ENCODE data around the gene SLC7A6OS.

SLC7A6OS gene

GRCh38 chr16:68310774-68311511 is at the start of gene SLC7A6OS, which contains the start of gene PRMT7:
SLC7A6OS (minus strand) TSS chr16:68310946; CDS start chr16:68310926, 20 bp downstream.
PRMT7 (plus strand) TSS chr16:68311019; CDS start chr16:68315980, 4,961 bp downstream.
- DNase-seq (ENCODE audit: low read depth), result peak; percentile 84

DNA sequence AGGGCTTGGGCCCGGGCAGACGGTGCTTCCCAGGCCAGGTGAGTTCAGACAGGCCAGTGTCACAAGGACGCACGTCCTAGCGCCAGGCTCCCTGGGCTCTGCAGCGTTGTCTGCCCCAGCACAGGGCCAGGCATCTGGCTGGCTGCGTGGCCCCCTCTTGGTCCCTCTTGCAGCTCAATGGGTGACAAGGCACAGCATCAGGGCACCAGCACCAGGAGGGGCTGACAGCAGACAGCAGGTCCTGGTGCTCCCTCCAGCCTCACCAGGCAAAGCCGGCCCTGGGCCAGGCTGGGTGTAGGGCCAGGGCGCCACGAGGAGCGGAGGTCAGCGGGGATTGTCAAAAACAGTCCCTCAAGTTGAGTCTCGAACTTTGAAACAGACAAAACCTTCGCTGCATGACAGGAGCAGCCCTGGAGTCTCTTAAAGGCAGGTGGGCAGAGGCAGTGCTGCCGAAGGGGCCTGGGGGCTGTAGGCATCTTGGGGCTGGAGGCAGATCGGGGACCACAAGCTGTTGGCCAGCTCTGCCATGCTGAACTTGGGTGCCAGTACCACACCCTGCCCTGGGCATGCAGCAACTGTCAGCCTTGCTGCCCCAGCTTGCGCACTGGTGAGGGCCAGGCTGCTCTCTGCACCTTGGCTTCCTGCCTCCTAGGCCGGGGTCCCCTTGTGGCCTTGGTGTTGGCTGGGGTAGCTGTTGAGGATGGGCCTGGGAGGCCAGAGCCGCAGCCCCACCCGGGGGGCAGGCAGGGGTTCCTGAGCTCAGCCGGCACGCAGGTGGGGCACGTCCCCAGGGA is 48.8 kb upstream of the SLC7A6OS start:
- DNase-seq (ENCODE audit: low read depth), result no peak

DNA sequence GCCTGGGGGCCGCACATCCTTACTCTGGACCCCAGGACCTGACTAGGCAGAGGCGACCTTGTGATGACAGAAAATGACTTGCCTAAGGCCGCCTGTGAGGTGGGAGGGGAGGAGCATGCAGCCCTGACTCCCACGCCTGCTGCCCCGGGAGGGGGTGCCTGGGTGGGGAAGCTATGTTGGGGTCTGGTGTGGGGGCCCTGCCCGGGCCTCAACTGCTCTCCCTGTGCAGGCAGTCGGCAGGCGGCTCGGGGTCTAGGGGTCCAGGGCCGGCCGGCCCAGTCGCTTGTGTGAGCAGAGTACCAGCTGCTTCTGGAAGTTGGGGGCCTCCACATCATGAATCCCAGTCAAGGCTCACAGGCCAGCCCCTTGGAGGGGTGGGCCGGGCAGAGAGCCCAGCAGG is 48.2 kb upstream of the SLC7A6OS start:
- no peak for DNase-seq (ENCODE audit: low read depth)

GRCh38 chr16:68357923-68358322 is 47.2 kb upstream of the SLC7A6OS start:
- no peak for DNase-seq (ENCODE audit: low read depth)

- no peak for DNase-seq (ENCODE audit: low read depth)
Measured at GRCh38 chr16:68357521-68357922, 46.8 kb upstream of the SLC7A6OS start.

DNA sequence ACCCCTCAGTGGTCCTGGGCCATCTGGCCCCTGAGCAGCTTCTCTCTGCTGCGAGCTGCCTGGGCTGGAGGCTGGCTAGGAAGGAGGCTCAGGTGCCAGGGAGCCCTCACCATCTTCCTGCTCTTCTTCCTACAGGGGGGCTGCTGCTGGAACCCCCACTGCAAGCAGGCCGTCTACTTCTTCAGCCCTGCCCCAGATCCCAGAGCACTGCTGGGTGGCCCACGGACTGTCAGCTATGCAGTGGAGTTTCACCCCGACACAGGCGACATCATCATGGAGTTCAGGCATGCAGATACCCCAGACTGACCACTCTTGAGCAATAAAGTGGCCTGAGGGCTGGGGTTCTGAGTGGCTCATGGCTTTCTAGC is 46.2 kb upstream of the SLC7A6OS start:
- DNase-seq (ENCODE audit: low read depth), result no peak

DNA sequence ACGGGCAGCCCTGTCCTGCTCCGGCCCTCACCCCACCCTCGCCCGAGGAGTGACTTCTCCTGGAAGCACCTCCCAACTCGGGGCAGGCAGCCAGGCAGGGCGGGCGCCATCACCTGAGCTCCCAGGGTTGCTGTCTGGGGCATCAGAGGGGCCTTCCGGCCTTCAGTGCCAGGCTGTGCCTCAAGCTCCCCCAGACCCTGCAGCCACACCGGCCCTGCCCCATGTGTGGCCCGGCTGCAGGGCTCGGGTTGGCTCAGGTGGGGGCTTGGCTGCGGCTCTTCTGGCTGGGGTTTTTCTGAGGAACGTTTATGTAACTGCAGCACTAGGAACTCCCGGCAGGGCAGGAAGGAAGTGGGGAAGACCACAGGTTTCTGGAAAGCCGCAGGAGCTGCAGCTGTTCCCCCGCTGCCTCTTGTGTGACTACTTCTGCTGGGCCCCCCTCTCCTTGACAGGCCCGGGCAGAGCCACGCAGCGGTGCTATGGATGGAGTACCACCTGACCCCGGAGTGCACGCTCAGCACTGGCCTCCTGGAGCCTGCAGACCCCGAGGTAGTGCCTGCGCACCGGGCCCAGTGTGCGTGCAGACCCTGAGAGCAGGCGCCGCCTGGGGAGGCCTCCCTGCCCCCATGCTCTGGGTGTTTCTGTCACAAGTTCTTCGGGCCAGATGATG is 45.6 kb upstream of the SLC7A6OS start:
- DNase-seq (ENCODE audit: low read depth), result peak; percentile 36

DNA sequence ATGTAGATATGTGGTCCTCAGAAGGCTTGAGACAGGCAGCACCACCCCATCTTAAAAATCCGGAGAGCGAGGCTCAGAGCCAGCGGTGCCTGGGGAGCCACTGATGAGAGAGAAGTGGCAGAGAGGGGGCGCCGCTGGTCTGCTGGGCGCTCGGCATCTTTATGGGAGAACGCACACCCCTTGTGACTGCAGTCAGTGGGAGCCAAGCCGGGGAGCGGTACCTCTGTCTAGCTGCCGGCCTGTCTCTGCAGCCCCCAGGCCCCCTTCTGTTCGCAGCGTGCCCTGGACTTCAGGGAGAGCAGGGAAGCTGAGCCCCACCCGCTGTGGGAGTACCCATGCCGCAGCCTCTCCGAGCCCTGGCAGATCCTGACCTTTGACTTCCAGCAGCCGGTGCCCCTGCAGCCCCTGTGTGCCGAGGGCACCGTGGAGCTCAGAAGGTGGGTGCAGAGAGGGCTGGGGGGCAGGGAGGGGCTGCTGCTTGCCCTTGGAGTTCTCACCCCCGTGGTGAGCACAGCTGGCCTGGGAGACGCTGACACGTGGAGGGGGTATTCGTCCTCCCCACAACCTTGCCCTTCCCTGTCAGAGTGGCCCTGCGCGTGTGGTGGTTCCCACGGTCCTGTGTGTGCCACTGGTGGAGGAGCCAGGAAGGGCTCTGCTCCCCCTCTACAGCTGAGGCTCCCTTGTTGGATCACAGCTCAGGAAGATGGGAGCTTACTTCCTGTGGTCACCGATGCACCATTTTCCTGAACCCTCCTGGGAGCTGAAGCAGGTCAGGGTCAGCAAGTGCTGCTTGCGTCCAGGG is 44.9 kb upstream of the SLC7A6OS start:
- no peak for DNase-seq (ENCODE audit: low read depth)

GRCh38 chr16:68354816-68355215 is 44.1 kb upstream of the SLC7A6OS start:
- DNase-seq (ENCODE audit: low read depth), result no peak

DNA sequence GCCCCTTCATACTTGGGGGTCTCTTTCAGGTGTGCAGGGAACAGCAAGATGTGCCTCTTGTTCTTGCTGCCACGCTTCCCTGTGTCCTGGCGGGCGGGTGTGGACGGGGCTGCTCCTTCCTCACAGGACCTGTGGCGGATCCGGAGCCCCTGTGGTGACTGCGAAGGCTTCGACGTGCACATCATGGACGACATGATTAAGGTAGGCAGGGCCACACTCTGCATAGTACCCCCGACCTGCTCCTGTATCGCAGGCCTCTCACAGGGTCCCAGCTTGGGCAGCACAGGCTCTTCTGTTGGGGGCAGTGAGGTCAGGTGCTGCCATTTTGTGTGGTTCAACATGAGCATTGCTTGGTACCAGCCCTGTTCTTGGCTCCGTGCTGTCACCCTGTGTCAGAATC is 42.6 kb upstream of the SLC7A6OS start:
- no peak for DNase-seq (ENCODE audit: low read depth)

- no peak for DNase-seq (ENCODE audit: low read depth)
Measured at GRCh38 chr16:68351991-68352431, 41.3 kb upstream of the SLC7A6OS start.

DNA sequence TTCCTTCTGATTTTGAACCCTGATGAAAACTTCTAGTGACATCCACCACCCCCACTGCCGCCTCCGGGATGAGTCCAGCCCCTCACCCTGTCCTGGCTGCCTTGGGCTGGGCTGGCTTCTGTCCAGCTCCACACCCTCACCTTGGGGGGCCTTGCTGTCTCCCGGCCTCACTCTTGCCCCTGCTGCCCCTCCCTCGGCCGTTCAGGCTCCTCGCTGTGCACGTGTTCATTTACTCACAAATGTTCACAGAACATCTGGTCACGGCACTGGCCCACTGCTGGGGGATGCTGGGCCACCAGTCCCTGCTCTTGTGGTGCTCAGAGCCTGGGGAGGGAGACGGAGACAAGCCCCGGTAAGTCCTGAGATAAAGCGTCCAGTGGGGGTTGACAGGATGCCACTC is 40.7 kb upstream of the SLC7A6OS start:
- no peak for DNase-seq (ENCODE audit: low read depth)

- no peak for DNase-seq (ENCODE audit: low read depth)
Measured at GRCh38 chr16:68350813-68351350, 40.1 kb upstream of the SLC7A6OS start.

GRCh38 chr16:68349838-68350410 is 39.2 kb upstream of the SLC7A6OS start:
- DNase-seq (ENCODE audit: low read depth), result no peak

- DNase-seq (ENCODE audit: low read depth), result no peak
Measured at GRCh38 chr16:68348639-68349445, 38.1 kb upstream of the SLC7A6OS start.

DNA sequence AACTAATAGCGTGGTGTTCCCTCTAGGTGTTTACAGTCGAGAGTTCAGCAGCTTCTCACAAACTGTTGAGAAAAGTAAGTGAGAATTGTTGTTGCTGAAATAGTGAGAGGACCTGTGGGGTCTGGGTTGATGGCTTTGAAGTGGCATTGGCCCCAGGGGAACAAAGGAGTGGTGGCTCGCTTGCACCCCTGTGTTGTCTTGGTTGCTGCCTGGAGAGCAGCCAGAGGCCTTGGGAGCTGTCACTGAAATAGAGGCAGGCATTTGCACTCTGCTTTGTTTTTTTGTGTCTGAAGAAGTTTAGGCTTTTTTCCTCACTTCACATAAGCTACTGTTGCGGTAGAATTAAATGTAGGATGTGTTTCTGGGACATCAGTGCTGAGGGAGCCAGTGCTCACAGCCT is 36.9 kb upstream of the SLC7A6OS start:
- no peak for DNase-seq (ENCODE audit: low read depth)

GRCh38 chr16:68346892-68347480 is 36.2 kb upstream of the SLC7A6OS start:
- DNase-seq (ENCODE audit: low read depth), result no peak

DNA sequence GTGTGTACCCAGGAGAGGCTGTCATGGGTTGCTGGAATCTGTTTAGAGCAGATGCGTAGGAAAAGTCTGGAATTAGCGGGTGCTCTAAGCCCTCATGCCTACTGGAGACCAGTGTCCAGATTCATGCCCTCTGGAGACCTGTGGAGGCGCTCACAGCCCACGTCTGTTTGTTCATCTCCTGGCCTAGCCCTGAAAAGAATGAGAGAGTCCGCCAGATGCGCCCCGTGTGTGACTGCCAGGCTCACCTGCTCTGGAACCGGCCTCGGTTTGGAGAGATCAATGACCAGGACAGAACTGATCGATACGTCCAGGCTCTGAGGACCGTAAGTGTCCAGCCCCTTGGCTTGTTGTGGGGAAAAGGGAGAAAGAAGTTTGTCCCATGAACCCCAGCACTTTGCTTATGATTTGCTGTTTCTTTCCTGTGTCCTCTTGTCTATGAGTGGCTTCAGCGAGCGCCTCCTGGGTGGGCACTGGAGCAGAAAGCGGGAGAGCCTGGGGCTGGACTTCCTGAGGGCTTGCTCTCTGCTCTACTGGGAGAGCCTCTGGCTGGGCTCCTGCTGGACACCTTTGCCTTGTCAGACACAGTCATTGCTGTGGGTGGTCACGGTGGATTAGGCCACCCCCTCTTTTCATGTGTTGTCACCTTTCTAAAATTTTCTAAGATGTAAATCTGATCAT is 35.4 kb upstream of the SLC7A6OS start:
- DNase-seq (ENCODE audit: low read depth), result no peak

- DNase-seq (ENCODE audit: low read depth), result no peak
Measured at GRCh38 chr16:68345351-68345810, 34.6 kb upstream of the SLC7A6OS start.

Measured in activated T-cell treated with anti-CD3 and anti-CD28 coated beads for 1 hour (primary cell).